Gastrocnemius medialis (tissue), 4 donors: ENCODE data around the gene CCDC50. TPM values are rescaled to one million over a fixed set of nuclear protein-coding genes. Genes with fewer than 3 reads are reported as not detected.
A peak's percentile ranks its signal among the peaks of the same experiment; 100 is the strongest.

Source experiments
- ATAC-seq, 2 donors: fragments of 150-250 bp; one replicate each; pipeline ENCODE4 v1.9.1; 2016
- DNase-seq, 2 donors: peaks; one replicate each; pipeline ENCODE4 v3.0.0-alpha.2; 2019
- H3K27ac ChIP-seq, 4 donors: fragments of 200-600 bp; sonication (generic); 1 replicate in 1 of 4; 2 replicates in 3 of 4; pipeline ENCODE4 v1.5.1; 2016 to 2018; ENCODE audit warnings: mild to moderate bottlenecking in 2 of 4, moderate library complexity in 1 of 4
- H3K27me3 ChIP-seq, 3 donors: fragments of 200-600 bp; sonication (generic) in 2 of 3; 1 replicate in 1 of 3; 2 replicates in 2 of 3; pipeline versions ENCODE4 v1.5.1 to v1.6.0; 2016 to 2019; ENCODE audit warnings: mild to moderate bottlenecking in 1 of 3, moderate library complexity in 1 of 3
- H3K36me3 ChIP-seq, 2 donors: fragments of 200-600 bp; sonication (generic) in 1 of 2; one replicate each; pipeline ENCODE4 v1.5.1; 2017 to 2018
- H3K4me1 ChIP-seq, 2 donors: fragments of 200-600 bp; sonication (generic) in 1 of 2; one replicate each; pipeline ENCODE4 v1.5.1; 2016 to 2017; ENCODE audit warnings: mild to moderate bottlenecking in 2 of 2
- H3K4me3 ChIP-seq, 4 donors: fragments of 200-600 bp; sonication (generic) in 3 of 4; 1 replicate in 1 of 4; 2 replicates in 3 of 4; pipeline ENCODE4 v1.5.1; 2016 to 2019; ENCODE audit warnings: mild to moderate bottlenecking in 2 of 4
- H3K9me3 ChIP-seq, 3 donors: fragments of 200-600 bp; sonication (generic) in 2 of 3; 1 replicate in 1 of 3; 2 replicates in 2 of 3; pipeline ENCODE4 v1.5.1; 2016 to 2019
- POLR2A ChIP-seq, 2 donors: fragments of 450-650 bp; IDR thresholded peaks; one replicate each; pipeline ENCODE4 v1.6.1; 2017; ENCODE audit warnings: antibody characterized with exemption in 2 of 2, mild to moderate bottlenecking in 2 of 2, moderate library complexity in 2 of 2
- in situ Hi-C, 4 donors: fragments of 200-750 bp; cut with MboI; loops; one replicate each; pipeline versions ENCODE4 v1.15.0 to v1.8.0; 2017; ENCODE audit warnings: low sequenced_read_pairs in 4 of 4
- intact Hi-C: fragments of 100-400 bp; cut with DNase I; formaldehyde crosslinking; loops from one replicate; pipeline ENCODE4 v1.15.1; 2023; ENCODE audit warnings: low total_unique reads
- total RNA-seq, 4 donors: library from RNA; depleted of rRNA; stranded (reverse); fragments of >200 nt; gene quantifications; one replicate each; pipeline versions ENCODE4 v1.1.0 to v1.2.3, GENCODE V29; 2016
- TF ChIP-seq, protein P1 (sequence below), 5 experiments: fragments of 450-650 bp in 3 of 5; fragments of 200-600 bp in 2 of 5; sonication (generic) in 2 of 5; IDR thresholded peaks in 4 of 5; conservative IDR thresholded peaks in 1 of 5; 1 replicate in 4 of 5; 2 replicates in 1 of 5; pipeline ENCODE4 v1.5.1; 2016 to 2019; ENCODE audit warnings: antibody characterized with exemption in 5 of 5, mild to moderate bottlenecking in 3 of 5, moderate library complexity in 3 of 5

CCDC50 gene
- total RNA-seq, 4 donors from 2014 or later: 45.0 to 69.9 (median 64.2) TPM

- Histone ChIP-seq H3K27me3 (no peaks in the 10 kb centered on the region), H3K36me3 (peaks cover 0 to 14% of the 10 kb centered on the region in 2 donors), H3K27ac (no peak overlapping the region), H3K9me3 (no peaks in the 10 kb centered on the region), H3K4me3 (no peak overlapping the region), H3K4me1 (peaks cover 11 to 15% of the 10 kb centered on the region in 2 donors)
- ATAC-seq: no peak
- in situ Hi-C loops (no loop called here), intact Hi-C loops (no loop called here)
- DNase-seq: no peak
- TF ChIP-seq, protein P1, sequence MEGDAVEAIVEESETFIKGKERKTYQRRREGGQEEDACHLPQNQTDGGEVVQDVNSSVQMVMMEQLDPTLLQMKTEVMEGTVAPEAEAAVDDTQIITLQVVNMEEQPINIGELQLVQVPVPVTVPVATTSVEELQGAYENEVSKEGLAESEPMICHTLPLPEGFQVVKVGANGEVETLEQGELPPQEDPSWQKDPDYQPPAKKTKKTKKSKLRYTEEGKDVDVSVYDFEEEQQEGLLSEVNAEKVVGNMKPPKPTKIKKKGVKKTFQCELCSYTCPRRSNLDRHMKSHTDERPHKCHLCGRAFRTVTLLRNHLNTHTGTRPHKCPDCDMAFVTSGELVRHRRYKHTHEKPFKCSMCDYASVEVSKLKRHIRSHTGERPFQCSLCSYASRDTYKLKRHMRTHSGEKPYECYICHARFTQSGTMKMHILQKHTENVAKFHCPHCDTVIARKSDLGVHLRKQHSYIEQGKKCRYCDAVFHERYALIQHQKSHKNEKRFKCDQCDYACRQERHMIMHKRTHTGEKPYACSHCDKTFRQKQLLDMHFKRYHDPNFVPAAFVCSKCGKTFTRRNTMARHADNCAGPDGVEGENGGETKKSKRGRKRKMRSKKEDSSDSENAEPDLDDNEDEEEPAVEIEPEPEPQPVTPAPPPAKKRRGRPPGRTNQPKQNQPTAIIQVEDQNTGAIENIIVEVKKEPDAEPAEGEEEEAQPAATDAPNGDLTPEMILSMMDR (IDR thresholded peaks at IDR 0.05 in 4 of 5, conservative IDR thresholded peaks at IDR 0.05 in 1 of 5): no peak
- no peak for TF ChIP-seq POLR2A (IDR thresholded peaks at IDR 0.05)
These were observed 42.9 kb downstream of the CCDC50 start for GRCh38 chr3:191372122-191372521.

DNA sequence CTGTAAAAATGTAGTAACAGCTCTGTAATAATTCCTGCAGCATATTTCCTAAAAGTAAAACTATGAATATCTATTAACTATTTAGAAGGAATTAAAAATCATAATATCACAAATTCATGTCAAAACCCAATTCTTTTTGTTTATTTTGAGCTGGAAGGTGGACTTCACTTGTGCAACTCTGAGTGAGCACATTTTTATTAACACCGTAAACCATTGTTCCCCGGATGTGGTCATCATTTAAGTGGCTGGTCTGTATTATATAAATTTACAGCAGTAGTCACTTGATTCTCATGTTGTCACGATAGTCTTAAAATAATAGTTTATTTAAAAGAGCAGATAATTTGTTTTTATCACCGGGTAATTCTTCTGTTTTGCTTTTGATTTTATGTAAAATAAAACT is 44.1 kb downstream of the CCDC50 start:
- no peak for DNase-seq
- Histone ChIP-seq H3K36me3 (peaks cover 0 to 14% of the 10 kb centered on the region in 2 donors), H3K9me3 (no peaks in the 10 kb centered on the region), H3K4me1 (peaks cover 23 to 27% of the 10 kb centered on the region in 2 donors), H3K4me3 (no peak overlapping the region), H3K27ac (no peak overlapping the region), H3K27me3 (no peaks in the 10 kb centered on the region)
- intact Hi-C loops: no loop called here
- in situ Hi-C loops: no loop called here
- ATAC-seq: no peak
- TF ChIP-seq, protein P1 (IDR thresholded peaks at IDR 0.05 in 4 of 5, conservative IDR thresholded peaks at IDR 0.05 in 1 of 5): no peak
- no peak for TF ChIP-seq POLR2A (IDR thresholded peaks at IDR 0.05)

DNA sequence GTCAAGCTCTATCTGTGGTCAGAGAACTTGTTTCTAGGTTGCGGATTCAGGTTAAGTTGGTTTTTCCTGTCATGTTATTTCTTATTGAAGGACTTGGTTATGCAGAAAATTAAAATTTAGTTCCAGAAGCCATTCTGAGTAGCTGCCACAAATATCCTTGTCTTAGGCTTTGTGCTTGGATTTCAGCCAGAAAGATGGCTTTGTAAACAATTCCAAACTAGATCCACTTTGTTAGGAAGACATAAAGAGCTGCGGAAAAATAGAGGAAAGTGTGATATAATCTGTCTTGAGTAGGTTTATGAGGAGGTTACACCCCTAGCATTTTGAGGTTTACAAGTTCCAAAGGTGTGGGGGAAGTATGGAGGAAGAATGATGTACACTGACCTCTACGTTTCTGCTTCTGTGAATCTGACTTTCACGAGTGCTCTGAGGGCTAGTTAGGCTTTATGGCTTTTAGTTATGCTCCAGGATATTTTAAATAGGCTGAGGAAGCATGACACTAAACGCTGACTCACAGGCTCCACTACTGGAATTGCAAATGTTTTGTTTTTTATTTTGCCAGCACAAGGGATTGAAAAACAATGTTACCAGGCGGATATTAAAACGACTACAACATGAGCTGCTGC is 47.4 kb downstream of the CCDC50 start:
- peaks cover 0 to 17% of the 10 kb centered on the region in 2 donors for H3K36me3 ChIP-seq
- TF ChIP-seq, protein P1 (IDR thresholded peaks at IDR 0.05 in 4 of 5, conservative IDR thresholded peaks at IDR 0.05 in 1 of 5): no peak
- peak in 1 of 2 donors; percentile 20 for TF ChIP-seq POLR2A (IDR thresholded peaks at IDR 0.05)
- DNase-seq: no peak
- peak overlapping the region; percentile 59 to 64 (median 62) for H3K27ac ChIP-seq
- peak overlapping the region in 1 of 4 donors; percentile 1 for H3K4me3 ChIP-seq
- intact Hi-C loops (loop anchor here (5.0 kb wide), 1 partner anchor 49 kb away; the partner anchor contains the start of gene CCDC50), in situ Hi-C loops (loop anchor here in 1 of 4 donors (25.0 kb wide), 1 partner anchor 139 kb away; no protein-coding TSS in a partner anchor)
- no peaks in the 10 kb centered on the region for H3K9me3 ChIP-seq
- ATAC-seq: peak; percentile 76 to 77
- peaks cover 34 to 39% of the 10 kb centered on the region in 2 donors for H3K4me1 ChIP-seq
- no peaks in the 10 kb centered on the region for H3K27me3 ChIP-seq

DNA sequence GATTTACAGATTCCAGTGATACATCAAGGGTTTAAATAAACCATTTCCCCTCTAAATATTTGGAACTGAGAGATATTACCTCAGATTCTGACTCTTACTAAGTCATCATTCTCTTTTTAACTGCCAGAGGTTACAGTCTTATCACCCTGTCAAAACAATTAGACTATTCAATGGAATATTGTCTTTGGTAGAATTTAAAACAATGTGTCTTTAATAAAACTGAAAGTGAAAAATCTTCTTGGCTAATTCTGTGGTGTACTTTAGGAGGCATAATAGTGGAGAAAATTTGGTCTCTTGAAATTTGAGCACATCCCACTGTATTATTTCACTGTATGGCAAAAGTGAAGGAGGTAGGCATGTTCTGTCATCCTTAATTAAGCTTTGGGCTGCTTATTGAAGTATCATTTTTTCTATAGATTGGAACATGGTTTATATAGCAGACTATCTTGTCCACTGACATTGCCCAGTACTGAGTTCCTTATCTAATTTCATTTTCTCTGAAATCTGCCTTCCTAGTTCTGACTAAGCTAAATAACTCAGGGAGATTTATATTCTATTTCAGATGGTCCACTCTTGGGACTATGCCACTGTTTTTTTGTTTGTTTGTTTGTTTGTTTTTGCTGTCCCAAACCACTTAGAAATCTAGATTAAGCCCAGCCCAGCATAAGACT is 49.1 kb downstream of the CCDC50 start:
- no peak for ATAC-seq
- in situ Hi-C loops: loop anchor here in 1 of 4 donors (25.0 kb wide), 1 partner anchor 141 kb away; no protein-coding TSS in a partner anchor

More for the DNA sequence above, 49.1 kb downstream of the CCDC50 start:
- DNase-seq: no peak
- H3K4me3 ChIP-seq: no peak overlapping the region
- no peak for TF ChIP-seq POLR2A (IDR thresholded peaks at IDR 0.05)
- TF ChIP-seq, protein P1 (IDR thresholded peaks at IDR 0.05 in 4 of 5, conservative IDR thresholded peaks at IDR 0.05 in 1 of 5): no peak
- intact Hi-C loops: loop anchor here (5.0 kb wide), 1 partner anchor 51 kb away; the partner anchor contains the start of gene CCDC50
- H3K27me3 ChIP-seq: no peaks in the 10 kb centered on the region
- peaks cover 0 to 27% of the 10 kb centered on the region in 2 donors for H3K36me3 ChIP-seq
- H3K9me3 ChIP-seq: no peaks in the 10 kb centered on the region
- H3K27ac ChIP-seq: peak overlapping the region in 3 of 4 donors; percentile 2 to 64 (median 63)
- peaks cover 34 to 39% of the 10 kb centered on the region in 2 donors for H3K4me1 ChIP-seq
